HG03103 (cell line): ENCODE data around the gene FMOD.
"Not testable (repeated sequence)": the region's sequence is repeated elsewhere in the genome, so short reads cannot be mapped to it uniquely, and the experiment has no call there.

ENCODE experiments used
- ATAC-seq: cut with Tn5 transposase; IDR thresholded peaks from one replicate; pipeline ENCODE4 v1.9.1; 2021; ENCODE audit warnings: low read depth; ENCODE audit not compliant: unreplicated experiment

Gene FMOD

DNA sequence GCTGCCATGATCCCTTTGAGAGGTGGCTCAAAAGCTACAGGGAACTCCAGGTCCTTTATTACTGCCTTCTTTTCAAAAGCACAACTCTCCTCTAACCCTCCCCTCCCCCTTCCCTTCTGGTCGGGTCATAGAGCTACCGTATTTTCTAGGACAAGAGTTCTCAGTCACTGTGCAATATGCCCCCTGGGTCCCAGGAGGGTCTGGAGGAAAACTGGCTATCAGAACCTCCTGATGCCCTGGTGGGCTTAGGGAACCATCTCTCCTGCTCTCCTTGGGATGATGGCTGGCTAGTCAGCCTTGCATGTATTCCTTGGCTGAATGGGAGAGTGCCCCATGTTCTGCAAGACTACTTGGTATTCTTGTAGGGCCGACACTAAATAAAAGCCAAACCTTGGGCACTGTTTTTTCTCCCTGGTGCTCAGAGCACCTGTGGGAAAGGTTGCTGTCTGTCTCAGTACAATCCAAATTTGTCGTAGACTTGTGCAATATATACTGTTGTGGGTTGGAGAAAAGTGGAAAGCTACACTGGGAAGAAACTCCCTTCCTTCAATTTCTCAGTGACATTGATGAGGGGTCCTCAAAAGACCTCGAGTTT, 42.5 kb downstream of the FMOD start:
- no peak for ATAC-seq

DNA sequence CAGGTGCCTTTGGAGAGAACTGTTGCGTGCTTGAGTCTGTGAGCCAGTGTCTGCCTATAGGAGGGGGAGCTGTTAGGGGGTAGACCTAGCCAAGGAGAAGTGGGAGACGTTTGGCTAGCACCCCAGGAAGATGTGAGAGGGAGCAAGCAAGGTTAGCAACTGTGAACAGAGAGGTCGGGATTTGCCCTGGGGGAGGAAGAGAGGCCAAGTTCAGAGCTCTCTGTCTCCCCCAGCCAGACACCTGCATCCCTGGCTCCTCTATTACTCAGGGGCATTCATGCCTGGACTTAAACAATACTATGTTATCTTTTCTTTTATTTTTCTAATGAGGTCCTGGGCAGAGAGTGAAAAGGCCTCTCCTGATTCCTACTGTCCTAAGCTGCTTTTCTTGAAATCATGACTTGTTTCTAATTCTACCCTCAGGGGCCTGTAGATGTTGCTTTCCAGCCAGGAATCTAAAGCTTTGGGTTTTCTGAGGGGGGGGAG, 43.2 kb downstream of the FMOD start:
- no peak for ATAC-seq

DNA sequence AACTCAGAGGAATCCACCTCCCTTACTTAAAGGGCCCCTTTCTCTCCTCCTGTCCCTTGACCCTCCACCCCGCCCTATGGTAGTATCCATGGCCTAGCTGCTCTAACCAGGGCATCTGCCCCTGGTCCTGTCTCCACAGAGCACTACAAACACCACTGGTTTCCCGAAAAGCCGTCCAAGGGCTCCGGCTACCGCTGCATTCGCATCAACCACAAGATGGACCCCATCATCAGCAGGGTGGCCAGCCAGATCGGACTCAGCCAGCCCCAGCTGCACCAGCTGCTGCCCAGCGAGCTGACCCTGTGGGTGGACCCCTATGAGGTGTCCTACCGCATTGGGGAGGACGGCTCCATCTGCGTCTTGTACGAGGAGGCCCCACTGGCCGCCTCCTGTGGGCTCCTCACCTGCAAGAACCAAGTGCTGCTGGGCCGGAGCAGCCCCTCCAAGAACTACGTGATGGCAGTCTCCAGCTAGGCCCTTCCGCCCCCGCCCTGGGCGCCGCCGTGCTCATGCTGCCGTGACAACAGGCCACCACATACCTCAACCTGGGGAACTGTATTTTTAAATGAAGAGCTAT, 43.9 kb downstream of the FMOD start:
- no peak for ATAC-seq

DNA sequence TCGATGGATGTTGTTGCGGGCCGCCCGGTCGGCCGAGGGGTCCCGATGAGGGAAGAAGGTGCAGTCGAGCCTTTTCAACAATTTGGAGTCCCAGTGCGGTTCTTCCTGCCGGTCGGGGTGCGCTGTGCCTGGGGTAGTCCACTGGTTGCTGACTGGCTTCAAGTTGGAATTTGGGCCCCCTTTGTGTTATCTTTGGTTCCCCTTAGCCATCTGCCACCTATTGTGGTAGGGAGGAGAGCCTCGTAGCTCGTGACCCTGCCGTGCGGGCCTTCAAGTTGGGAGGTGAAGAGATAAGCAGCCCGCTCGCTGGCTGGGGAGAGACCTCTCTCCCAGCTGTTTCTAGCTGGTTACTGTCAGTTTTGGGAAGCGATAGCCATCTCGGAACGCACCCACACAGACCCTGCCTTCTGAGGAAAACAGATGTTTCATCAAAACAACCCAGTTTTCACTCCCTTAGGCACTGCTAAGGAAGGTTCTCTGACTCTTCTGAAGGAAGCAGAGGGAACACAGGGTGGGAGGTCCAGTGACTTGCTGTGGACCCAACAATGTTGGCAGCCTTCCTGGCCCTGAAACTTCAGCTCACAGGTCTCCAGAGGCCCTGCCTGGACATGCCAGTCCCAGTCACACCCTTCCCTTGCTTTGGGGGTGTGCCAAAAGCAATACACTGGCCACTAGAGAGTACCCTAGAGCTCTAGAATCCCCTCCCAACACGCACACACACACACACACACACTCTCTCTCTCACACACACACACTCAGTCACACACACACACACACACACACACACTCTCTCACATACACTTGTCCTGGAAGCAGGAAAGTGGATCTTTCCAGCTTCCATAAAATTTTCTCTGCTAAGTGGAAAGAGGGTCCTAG, 44.6 kb downstream of the FMOD start:
- ATAC-seq: no peak

DNA sequence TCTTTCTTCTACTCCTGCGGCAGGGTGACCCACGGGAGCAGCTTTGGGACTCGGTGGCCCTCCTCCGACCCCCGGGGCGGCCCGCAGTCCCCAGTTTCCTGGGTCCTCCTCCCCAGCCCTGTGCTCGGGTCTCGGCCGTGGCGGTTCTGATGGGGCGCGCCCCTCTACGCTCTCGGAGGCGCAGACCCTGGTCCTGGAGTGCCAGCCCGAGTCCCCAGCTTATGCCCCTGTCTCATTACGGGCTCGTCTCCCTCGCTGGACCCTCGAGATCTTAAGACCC, 45.2 kb downstream of the FMOD start:
- ATAC-seq: no peak

DNA sequence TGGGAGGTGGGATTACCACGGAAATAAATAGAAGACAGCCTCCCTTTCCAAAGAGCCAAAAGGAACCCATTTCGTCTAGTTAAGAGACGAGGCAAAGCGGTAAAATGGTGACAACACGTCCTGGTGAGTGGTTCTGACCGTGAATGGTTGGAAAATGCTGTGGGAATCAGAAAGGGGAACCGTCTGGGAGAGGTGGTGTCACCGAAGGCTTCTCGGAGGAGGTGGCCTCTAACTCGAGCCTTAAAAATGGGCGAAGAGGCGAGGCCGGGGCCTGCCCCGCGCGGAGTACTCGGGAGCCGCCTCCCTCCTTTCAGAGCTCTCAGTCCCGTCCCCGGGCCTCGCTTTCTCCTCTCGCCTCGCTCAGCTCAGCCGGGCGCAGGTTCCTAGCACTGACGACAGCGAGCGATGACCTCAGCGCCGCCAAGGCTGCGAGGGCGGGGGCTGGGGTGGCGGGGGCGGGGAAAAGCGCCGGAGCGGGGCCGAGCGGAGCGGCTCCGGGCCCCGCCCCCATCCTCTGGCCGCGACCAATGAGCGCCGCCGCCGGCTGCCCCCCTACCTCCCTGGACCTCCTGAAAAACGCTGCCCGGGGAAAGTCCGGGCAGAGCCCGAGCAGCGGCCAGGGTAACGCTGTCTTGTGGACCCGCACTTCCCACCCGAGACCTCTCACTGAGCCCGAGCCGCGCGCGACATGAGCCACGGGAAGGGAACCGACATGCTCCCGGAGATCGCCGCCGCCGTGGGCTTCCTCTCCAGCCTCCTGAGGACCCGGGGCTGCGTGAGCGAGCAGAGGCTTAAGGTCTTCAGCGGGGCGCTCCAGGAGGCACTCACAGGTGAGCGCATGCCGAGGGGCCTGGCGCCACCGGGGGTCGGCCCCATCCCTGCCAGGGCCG, 45.8 kb downstream of the FMOD start, which contains the start of gene BTG2:
BTG2 (plus strand) TSS at position 601 of the 890 bp plus-strand sequence; CDS start at position 689, 88 bp downstream.
- peak; percentile 61 for ATAC-seq

DNA sequence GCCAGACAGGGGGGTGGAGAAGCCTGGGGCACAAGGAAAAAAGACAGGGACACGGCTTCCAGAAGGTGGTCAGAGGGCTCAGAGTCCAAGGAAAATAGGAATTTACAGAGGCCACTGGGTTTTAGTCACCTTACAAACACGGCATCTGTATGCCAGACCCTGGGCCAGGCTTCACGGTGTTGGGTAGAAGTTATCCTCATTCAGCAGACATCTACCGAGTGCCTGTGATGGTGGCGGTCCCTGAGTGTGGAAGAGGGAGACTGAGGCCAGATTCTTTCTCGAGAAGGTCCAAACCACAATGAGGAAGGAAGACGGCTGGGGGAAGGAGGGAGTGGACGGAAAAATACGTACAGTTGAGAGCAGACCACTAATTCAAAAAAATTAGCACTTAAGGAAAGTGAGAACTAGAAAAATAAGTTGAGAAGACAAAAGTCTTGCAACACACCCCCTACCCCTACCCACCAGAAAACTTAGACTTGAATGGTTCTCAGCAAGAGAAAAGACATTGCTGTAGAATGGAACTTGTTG, 46.5 kb downstream of the FMOD start:
- ATAC-seq: no peak

DNA sequence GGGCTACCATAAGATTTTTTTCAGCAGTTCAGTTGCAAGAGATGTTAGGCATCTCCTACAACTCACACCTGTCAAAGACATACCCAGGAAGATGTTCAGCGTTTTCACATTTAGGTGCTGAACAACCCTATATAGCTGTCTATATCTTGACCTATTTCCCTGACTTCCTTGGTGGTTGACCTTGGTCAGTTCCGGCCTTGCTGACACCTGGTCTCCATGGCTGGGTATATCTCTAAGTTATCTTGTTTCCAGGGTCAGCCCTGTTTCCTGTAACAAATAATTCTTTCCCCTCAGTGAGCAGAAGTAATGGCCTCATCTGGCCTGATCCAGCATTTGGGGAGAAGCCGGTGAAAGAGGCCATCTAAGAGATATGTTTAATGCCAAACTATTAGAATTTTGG, 48.0 kb downstream of the FMOD start:
- no peak for ATAC-seq

DNA sequence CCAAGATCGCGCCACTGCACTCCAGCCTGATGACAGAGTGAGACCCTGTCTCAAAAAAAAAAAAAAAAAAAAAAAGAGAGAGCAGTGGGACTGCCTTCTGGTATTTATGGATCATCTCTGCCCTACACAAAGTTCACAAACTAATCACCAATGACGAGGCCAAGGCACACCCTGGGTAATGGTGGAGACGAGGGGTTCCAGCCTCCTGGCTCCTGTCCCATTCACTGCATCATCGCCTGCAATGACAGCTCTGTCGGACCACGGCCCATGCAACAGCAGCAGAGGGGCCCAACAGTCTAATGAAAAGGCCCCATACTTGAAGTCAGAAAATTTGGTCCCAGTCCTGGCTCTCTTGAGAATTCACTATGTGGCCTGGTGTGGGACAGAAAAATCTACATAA, 48.5 kb downstream of the FMOD start:
- no peak for ATAC-seq

DNA sequence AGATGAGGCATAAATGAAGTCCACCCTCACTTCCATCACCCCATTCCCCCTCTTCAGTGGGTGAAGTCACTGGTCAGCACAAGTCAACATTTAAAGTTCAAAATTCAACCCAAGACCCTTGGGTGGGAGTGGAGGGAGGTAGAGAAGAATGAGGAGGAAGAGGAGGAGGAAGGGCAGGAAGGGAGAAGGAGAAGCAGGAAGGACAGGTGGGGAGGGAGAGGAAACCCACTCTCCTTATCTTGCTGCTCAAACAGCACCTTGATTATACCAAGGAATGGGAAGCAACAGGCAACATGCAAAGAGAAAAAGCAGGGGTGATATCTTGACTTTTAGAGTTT, 49.6 kb downstream of the FMOD start:
- no peak for ATAC-seq

DNA sequence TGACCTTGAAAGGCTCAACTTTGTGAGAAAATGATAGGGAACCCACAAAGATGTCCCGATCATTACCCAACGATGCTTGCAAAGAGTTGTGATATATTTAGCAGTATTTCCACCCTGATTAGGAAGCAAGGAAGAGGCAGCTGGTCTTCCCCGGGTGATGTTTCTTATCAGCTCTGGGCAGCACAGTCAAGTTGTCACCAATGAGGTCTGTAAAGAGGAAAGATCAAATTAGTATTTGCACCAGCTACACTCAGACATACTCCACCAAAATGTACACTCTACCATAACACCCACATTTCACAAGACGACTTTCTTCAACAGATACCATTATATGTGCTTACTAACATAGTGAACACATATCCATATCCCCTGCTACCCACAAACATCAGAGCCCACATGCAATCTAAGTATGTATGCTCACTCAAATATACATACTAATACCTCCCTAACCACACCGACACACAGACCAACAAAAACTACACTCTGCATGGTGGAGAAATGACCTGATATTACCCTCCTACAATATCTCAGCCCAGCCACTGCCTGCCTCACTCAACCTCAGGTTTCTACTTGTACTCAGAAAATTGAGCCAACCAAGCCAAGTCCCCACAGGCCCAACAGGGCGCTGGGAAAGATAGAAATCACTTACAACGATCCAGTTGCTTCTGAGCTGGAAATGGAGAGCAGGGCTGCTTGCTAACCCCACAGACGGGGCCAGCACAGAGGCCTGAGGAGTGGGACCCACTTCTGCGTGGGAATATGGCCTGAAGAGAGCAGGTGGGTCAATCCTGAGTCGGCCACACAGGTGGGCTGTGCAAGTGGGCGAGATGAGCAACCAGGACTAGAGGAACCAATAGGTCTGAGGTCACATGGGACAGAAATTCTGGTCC, 50.2 kb downstream of the FMOD start:
- ATAC-seq: no peak

DNA sequence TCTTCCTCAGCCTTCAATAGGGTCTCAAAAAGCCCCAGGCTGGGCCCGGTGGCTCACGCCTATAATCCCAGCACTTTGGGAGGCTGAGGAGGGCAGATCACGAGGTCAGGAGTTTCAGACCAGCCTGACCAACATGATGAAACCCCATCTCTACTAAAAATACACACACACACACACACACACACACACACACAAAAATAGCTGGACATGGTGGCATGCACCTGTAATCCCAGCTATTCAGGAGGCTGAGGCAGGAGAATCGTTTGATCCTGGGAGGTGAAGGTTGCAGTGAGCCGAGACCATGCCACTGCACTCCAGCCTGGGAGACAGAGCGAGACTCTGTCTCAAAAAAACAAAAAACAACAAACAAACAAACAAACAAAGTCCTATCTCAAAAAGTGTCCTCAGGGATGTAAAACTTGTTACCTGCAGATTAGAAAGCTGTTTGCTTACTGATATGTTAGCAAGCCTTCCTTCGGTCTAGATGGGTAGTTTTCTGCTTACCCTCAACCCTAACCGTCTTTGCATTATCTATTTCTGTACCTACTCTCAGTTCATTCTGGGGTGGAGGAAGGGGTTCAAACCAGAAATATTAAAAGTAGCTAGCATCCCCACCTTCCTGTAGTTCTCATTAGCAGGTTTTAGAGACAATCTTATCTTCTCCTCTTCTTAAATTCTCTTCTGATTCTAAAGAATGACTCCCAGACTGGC, 51.0 kb downstream of the FMOD start:
- not testable (repeated sequence) for ATAC-seq

DNA sequence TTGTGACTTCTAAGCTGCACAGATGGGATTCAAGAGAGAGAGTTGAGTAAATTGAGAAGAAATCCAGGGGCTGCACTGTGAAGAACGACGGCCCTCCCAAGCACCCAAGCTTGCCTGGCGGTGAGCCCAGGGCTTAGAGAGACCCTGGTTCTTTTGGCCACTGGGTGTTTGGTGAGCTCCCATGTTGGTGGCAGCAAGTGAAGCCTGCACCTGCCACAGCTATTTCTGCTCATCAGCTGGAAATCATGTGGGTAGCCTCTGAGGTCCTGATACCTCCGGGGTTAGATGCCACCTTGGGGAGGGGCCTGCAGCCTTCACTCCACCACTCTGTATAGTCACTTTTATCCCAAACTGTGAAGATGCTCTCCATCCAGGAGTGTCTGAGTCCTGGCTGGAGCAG, 51.8 kb downstream of the FMOD start:
- ATAC-seq: peak; percentile 47

DNA sequence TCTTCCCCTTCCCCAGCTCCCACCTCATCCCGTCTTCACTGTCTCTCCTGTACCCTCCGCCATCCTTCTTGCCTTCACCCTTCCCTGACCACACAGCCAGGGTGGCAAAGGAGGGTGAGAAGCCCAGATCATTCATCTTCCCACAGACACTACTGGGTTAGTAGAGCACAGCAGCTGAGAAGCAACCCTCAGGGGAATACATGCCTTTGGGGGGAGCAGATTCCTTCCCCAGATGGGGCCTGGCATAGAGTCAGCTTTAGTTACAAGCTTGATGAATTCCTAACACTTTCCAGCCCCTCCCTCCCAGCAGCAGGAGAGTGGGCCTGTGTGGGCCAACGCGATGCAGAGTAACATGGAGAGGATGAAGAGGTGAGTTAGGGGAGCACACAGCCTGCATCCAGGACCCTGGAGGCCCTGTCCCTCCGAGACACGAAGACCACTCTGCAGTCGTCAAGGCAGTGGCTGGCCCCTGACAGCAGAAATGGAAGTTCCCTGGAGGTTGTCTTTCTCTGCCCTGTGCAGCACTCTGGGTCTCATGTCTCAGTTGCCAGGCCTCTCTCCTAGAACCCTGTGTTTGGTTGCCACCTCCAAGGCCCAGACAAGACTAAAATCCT, 54.4 kb downstream of the FMOD start:
- ATAC-seq: no peak

DNA sequence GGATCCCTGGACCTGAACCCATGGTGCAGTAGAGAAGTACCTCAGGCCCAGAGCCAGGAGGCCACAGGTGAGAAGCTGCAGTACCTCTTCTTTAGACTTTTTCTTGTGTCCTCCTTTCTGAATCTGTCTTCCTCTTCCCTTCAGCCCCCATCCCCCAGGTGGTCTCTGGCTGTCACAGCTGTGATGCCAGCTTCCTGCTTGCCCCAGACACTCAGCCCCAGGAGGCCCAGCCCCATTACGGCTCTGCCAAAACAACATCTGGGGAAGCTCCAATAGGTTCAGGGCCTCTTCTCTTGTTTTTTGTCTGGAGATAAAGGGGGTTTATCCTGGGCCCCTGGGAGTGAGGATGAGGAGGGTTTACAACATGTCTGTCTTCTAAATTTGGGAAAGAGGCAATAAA, 55.1 kb downstream of the FMOD start:
- ATAC-seq: no peak

DNA sequence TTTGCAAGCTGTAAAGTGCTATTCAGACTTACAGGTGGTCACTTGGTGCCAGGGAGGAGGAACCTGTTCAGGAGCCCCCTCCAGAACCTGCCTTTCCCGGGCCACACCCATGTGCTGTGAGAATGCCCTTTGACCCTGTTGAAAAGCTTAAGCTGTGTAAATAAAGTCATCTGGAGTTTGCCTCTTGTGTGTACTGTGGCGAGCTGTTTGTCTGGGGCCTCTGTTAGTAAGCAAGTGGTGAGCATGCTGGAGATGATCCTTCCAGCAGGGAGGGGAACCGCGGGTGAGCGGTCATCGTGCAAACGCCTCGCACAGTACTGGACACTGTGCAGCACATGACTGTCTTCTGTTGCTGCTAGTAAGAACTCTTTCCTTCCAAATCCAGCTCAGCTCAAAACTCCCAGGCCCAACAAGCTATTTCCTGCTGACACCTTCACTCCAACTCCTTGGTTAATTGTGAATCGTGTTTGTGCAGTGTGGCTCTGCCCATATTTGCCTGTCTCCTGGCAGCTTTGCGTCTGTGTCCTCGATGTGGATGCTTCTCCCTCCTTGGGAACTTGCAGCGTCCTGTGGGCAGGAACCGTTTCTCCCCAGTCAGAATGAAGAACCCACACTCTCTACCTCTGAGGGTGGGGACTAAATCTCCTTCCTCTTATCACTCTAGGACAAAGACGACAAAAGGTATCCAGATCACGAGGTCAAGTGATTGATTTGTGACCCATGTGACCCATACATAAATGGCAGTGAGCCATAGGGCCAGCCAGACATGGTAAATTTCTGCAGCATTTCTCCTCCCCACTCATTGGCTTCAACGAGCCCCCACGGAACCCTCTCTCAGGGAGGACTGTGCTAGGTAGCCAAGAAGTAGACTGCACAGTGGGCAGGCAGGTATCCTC, 59.5 kb downstream of the FMOD start:
- no peak for ATAC-seq
